Panc1 (cell line): ENCODE data around the gene RAB21. TPM values are rescaled to one million over a fixed set of nuclear protein-coding genes. Genes with fewer than 3 reads are reported as not detected.

ENCODE experiments used
- ATAC-seq: fragments of 200-7000 bp; cut with Tn5 transposase; 2 replicates; pipeline ENCODE4 v1.9.1; 2020; ENCODE audit warnings: mild to moderate bottlenecking, moderate library complexity
- BruUV-seq: library from RNA; stranded (reverse); fragments of 400-500 nt; replicated peaks from 2 replicates; lab custom pipeline; 2021; lab: Mats Ljungman, UMichigan
- CTCF ChIA-PET: fragments of 300-600 bp; sonication (Branson Sonifier 250); formaldehyde crosslinking; loops from one replicate; lab custom pipeline; 2022; ENCODE audit warnings: antibody characterized with exemption; lab: Charles Lee
- POLR2A ChIA-PET: fragments of 300-600 bp; sonication (Branson Sonifier 250); formaldehyde crosslinking; loops from one replicate; lab custom pipeline; 2022; ENCODE audit warnings: antibody characterized with exemption; lab: Charles Lee
- DNase-seq: peaks from one replicate; pipeline ENCODE4 v3.0.0-alpha.2; 2010; ENCODE audit warnings: low read depth, low spot score
- H3K27ac ChIP-seq: 2 replicates; pipeline ENCODE4 v1.5.1; 2011; ENCODE audit warnings: mild to moderate bottlenecking, low read length, inconsistent platforms
- H3K27me3 ChIP-seq: fragments of 200-500 bp; sonication (Bioruptor generic); 2 replicates; pipeline ENCODE4 v1.6.0; 2014; ENCODE audit warnings: low read length, inconsistent platforms; ENCODE audit not compliant: control insufficient read depth, insufficient read depth
- H3K36me3 ChIP-seq: fragments of 200-500 bp; sonication (Bioruptor generic); 2 replicates; pipeline ENCODE4 v1.5.1; 2014; ENCODE audit warnings: inconsistent platforms, mild to moderate bottlenecking, low read length, moderate library complexity; ENCODE audit not compliant: control insufficient read depth, insufficient read depth
- H3K4me1 ChIP-seq: 2 replicates; pipeline ENCODE4 v1.5.1; 2011; ENCODE audit warnings: inconsistent platforms, mild to moderate bottlenecking, low read length, moderate library complexity; ENCODE audit not compliant: control insufficient read depth, insufficient read depth
- H3K4me3 ChIP-seq, 2 experiments: 2 replicates each; pipeline ENCODE4 v1.5.1; 2011 to 2012; ENCODE audit warnings: low read depth in 2 of 2, low read length in 2 of 2, mild to moderate bottlenecking in 2 of 2, inconsistent platforms in 1 of 2, moderate library complexity in 1 of 2
- H3K9me3 ChIP-seq: fragments of 200-500 bp; sonication (Bioruptor generic); 2 replicates; pipeline ENCODE4 v1.5.1; 2014; ENCODE audit warnings: low read depth, mild to moderate bottlenecking, inconsistent platforms, low read length, moderate library complexity; ENCODE audit not compliant: control insufficient read depth, insufficient read depth
- CTCF ChIP-seq: fragments of 450-650 bp; IDR thresholded peaks from 2 replicates; pipeline ENCODE4 v1.5.1; 2017; ENCODE audit warnings: mild to moderate bottlenecking
- POLR2AphosphoS5 ChIP-seq: IDR thresholded peaks from 2 replicates; pipeline ENCODE4 v1.6.1; 2012; ENCODE audit warnings: mild to moderate bottlenecking, low read depth, low read length, moderate library complexity
- REST ChIP-seq, 2 experiments: IDR thresholded peaks; 2 replicates each; pipeline ENCODE4 v1.6.1; 2011 to 2012; ENCODE audit warnings: low read depth in 2 of 2, control low read depth in 1 of 2, low read length in 1 of 2, mild to moderate bottlenecking in 1 of 2, moderate library complexity in 1 of 2; ENCODE audit not compliant: insufficient read depth in 1 of 2
- SIN3A ChIP-seq: IDR thresholded peaks from 2 replicates; pipeline ENCODE4 v1.6.1; 2012; ENCODE audit warnings: low read depth, mild to moderate bottlenecking, low read length, moderate library complexity, borderline replicate concordance; ENCODE audit not compliant: insufficient read depth
- TCF7L2 ChIP-seq: IDR thresholded peaks from 2 replicates; pipeline ENCODE4 v1.6.1; 2011; ENCODE audit warnings: mild to moderate bottlenecking, low read depth, low read length, inconsistent platforms
- in situ Hi-C: cut with HindIII; loops from 2 replicates; pipeline ENCODE4 v1.10.0; 2016; ENCODE audit warnings: low sequenced_read_pairs, low pct_unique_long_range_greater_than_20kb
- intact Hi-C: fragments of 100-400 bp; cut with micrococcal nuclease; formaldehyde crosslinking; loops from one replicate; pipeline ENCODE4 v1.10.0; 2022; ENCODE audit not compliant: unreplicated experiment
- total RNA-seq: library from RNA; stranded (reverse); gene quantifications from one replicate; pipeline ENCODE4 v1.2.1, GENCODE V29; 2021; ENCODE audit not compliant: unreplicated experiment

The RAB21 gene
- total RNA-seq, 1 experiment from 2014 or later: 57.2 TPM

- ChIA-PET POLR2A (interaction anchor here (0.6 kb wide), 1 partner anchor 13 kb away, joined by 4 read pairs; no protein-coding TSS in a partner anchor), CTCF (no interaction called here)
- no peaks in the 10 kb centered on the region for H3K4me1 ChIP-seq
- no TSS peak for BruUV-seq
- ATAC-seq: no peak
- TF ChIP-seq TCF7L2 (no peak), CTCF (no peak), REST (IDR thresholded peaks at IDR 0.05; ENCODE audit: insufficient read depth in 1 of 2, low read depth in 2 of 2, low read length in 1 of 2) (no peak), SIN3A (no peak), POLR2AphosphoS5 (no peak)
- no peaks in the 10 kb centered on the region for H3K27me3 ChIP-seq
- H3K36me3 ChIP-seq: peaks cover 10% of the 10 kb centered on the region
- H3K4me3 ChIP-seq: no peak overlapping the region
- DNase-seq: no peak
- intact Hi-C loops (no loop called here), in situ Hi-C loops (no loop called here)
- H3K9me3 ChIP-seq: no peaks in the 10 kb centered on the region; the same call in 1 of the 2 replicates
- H3K27ac ChIP-seq: no peak overlapping the region
Observed at GRCh38 chr12:71772735-71773134, 18.1 kb downstream of the RAB21 start.

- in situ Hi-C loops: no loop called here
- intact Hi-C loops: loop anchor here (5.0 to 10.0 kb wide), 2 partner anchors 67 to 124 kb away; no protein-coding TSS in a partner anchor
- TF ChIP-seq CTCF (peak; percentile 75; the same call in 1 of the 2 replicates), TCF7L2 (no peak), REST (IDR thresholded peaks at IDR 0.05; ENCODE audit: insufficient read depth in 1 of 2, low read depth in 2 of 2, low read length in 1 of 2) (no peak), SIN3A (no peak), POLR2AphosphoS5 (no peak)
- Histone ChIP-seq H3K4me1 (no peaks in the 10 kb centered on the region), H3K4me3 (no peak overlapping the region), H3K27ac (no peak overlapping the region), H3K27me3 (no peaks in the 10 kb centered on the region), H3K36me3 (peaks cover 14% of the 10 kb centered on the region), H3K9me3 (no peaks in the 10 kb centered on the region)
- ChIA-PET POLR2A (interaction anchor here (1.1 kb wide), 1 partner anchor 62 kb away, joined by 5 read pairs; no protein-coding TSS in a partner anchor), CTCF (interaction anchor here (0.8 to 0.9 kb wide), 2 partner anchors 28 to 66 kb away, joined by 3 to 8 read pairs; no protein-coding TSS in a partner anchor)
- ATAC-seq: 0 out of 2 replicates have a peak, but pooled peaks have one; percentile 51
- no TSS peak for BruUV-seq
- DNase-seq: no peak
Observed at GRCh38 chr12:71780237-71780822, 25.7 kb downstream of the RAB21 start.
